Ovary (tissue), 9 donors: ENCODE measurements around the gene MICU2. TPM values are rescaled to one million over a fixed set of nuclear protein-coding genes. Genes with fewer than 3 reads are reported as not detected.
"Not testable (repeated sequence)": the region's sequence is repeated elsewhere in the genome, so short reads cannot be mapped to it uniquely, and the experiment has no call there.

Experiments
- DNase-seq, 5 donors: peaks; one replicate each; pipeline ENCODE4 v3.0.0-alpha.2; 2019 to 2020
- H3K27ac ChIP-seq, 2 donors: fragments of 200-600 bp; one replicate each; pipeline versions ENCODE4 v1.5.1 to v1.8.0; 2019 to 2022
- H3K27me3 ChIP-seq: fragments of 200-600 bp; one replicate; pipeline ENCODE4 v1.8.0; 2022
- H3K36me3 ChIP-seq: fragments of 200-600 bp; sonication (generic); one replicate; pipeline ENCODE4 v1.5.1; 2019
- H3K4me1 ChIP-seq: one replicate; pipeline ENCODE4 v1.8.1; 2013; ENCODE audit warnings: mild to moderate bottlenecking, moderate library complexity; ENCODE audit not compliant: insufficient read depth
- H3K4me3 ChIP-seq: fragments of 200-600 bp; sonication (generic); one replicate; pipeline ENCODE4 v1.5.1; 2017
- H3K9me3 ChIP-seq, 2 donors: fragments of 200-600 bp in 1 of 2; sonication (generic) in 1 of 2; one replicate each; pipeline versions ENCODE4 v1.5.1 to v1.8.1; 2013 to 2019; ENCODE audit warnings: mild to moderate bottlenecking in 1 of 2, moderate library complexity in 1 of 2
- CTCF ChIP-seq, 3 donors: fragments of 450-650 bp in 2 of 3; fragments of 200-600 bp in 1 of 3; IDR thresholded peaks; one replicate each; pipeline versions ENCODE4 v1.5.1 to v1.8.0; 2016 to 2022; ENCODE audit warnings: antibody characterized with exemption in 3 of 3, mild to moderate bottlenecking in 1 of 3
- EP300 ChIP-seq: sonication (generic); formaldehyde crosslinking; IDR thresholded peaks from one replicate; pipeline ENCODE4 v1.6.1; 2017; ENCODE audit warnings: antibody characterized with exemption
- POLR2A ChIP-seq: fragments of 450-650 bp; IDR thresholded peaks from one replicate; pipeline ENCODE4 v1.6.1; 2017; ENCODE audit warnings: antibody characterized with exemption, mild to moderate bottlenecking, moderate library complexity
- WGBS, 3 donors: extraction: QIAGEN DNeasy Blood & Tissue Kit in 1 of 3; methylation state at CpG; one replicate each; pipeline versions ENCODE4 v1.1.5 to v1.1.7; 2013 to 2017; 5-methylcytosine and 5-hydroxymethylcytosine counted together
- intact Hi-C, 4 donors: fragments of 100-400 bp; cut with DNase I; formaldehyde crosslinking; loops; one replicate each; pipeline versions ENCODE4 v1.11.0 to v1.15.1; 2022 to 2023
- polyA plus RNA-seq, 2 donors: library from polyadenylated mRNA; stranded (reverse); fragments of 200-250 nt in 1 of 2; fragments of 350-450 nt in 1 of 2; fragmentation: Illumina TruSeq in 1 of 2; extraction: RNeasy Lipid Tissue Mini Kit (QIAGEN cat#74804) in 1 of 2; gene quantifications; one replicate each; pipeline ENCODE4 v1.2.3, GENCODE V29; 2013 to 2014
- total RNA-seq, 7 donors: library from RNA; depleted of rRNA in 2 of 7; stranded (reverse); fragments of >200 nt in 2 of 7; fragmentation: NEBNext Ultra II Directional in 3 of 7; extraction: Animal tissue kit (Norgen Biotek cat#: 25700) in 3 of 7; gene quantifications; one replicate each; pipeline versions ENCODE4 v1.1.0 to v1.2.4, GENCODE V29; 2016 to 2023
- donor health status: DM: no; HTN: no; CAD: no; lungs with moderate emphysema.
- donor health status: DM: no; HTN: no; CAD: no.
- donor health status: Bipolar disorder and iron deficiency.
- donor health status: DM: yes; HTN: yes; CAD: no.
- donor health status: DM: no; HTN: no; CAD: no.
- donor health status: DM: yes; HTN: yes; CAD: no.

MICU2 gene
- total and polyA plus RNA-seq, 9 donors, result 23.2 to 82.1 (median 31.4) TPM

DNA sequence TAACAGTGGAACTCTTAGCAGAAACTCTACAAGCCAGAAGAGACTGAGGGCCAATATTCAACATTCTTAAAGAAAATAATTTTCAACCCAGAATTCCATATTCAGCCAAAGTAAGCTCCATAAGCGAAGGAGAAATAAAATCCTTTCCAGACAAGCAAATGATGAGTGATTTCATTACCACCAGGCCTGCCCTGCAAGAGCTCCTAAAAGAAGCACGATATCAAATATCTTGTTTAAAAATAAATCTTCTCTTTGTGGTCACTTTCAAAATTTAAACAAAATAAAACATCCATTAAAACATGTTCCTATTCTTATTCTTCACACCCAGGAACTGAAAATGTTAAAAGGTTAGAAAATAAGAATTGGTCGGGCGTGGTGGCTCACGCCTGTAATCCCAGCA lies 13.7 kb downstream of the MICU2 start:
- no peaks in the 10 kb centered on the region for H3K27me3 ChIP-seq
- no peak for DNase-seq
- TF ChIP-seq CTCF (IDR thresholded peaks at IDR 0.05) (no peak), POLR2A (no peak), EP300 (no peak)
- H3K4me1 ChIP-seq, result no peaks in the 10 kb centered on the region
- no peak overlapping the region for H3K4me3 ChIP-seq
- no peak overlapping the region for H3K27ac ChIP-seq
- intact Hi-C loops, result no loop called here
- H3K36me3 ChIP-seq, result no peaks in the 10 kb centered on the region
- WGBS, 3 donors, result 84 to 88% (median 86%) methylated on average over 5 of the region's 5 CpGs
- no peaks in the 10 kb centered on the region for H3K9me3 ChIP-seq

GRCh38 chr13:21589510-21589909 lies 14.5 kb downstream of the MICU2 start:
- not testable (repeated sequence) for H3K36me3 ChIP-seq
- WGBS, 3 donors, result 97 to 99% (median 98%) methylated on average over 6 of the region's 6 CpGs

GRCh38 chr13:21588411-21588810 lies 15.6 kb downstream of the MICU2 start:
- intact Hi-C loops, H3K9me3 ChIP-seq, DNase-seq, H3K36me3 ChIP-seq, H3K4me1 ChIP-seq, H3K27ac ChIP-seq, H3K4me3 ChIP-seq, H3K27me3 ChIP-seq: not testable (repeated sequence)
- 79 to 92% (median 83%) methylated on average over 5 of the region's 5 CpGs for WGBS, 3 donors

More at GRCh38 chr13:21589510-21589909, 14.5 kb downstream of the MICU2 start:
- H3K27ac ChIP-seq, H3K27me3 ChIP-seq, H3K9me3 ChIP-seq, intact Hi-C loops, H3K4me1 ChIP-seq, DNase-seq, H3K4me3 ChIP-seq: not testable (repeated sequence)

GRCh38 chr13:21584973-21585592 lies 18.9 kb downstream of the MICU2 start:
- WGBS, 3 donors, result 75 to 93% (median 85%) methylated on average over 1 of the region's 1 CpG
- intact Hi-C loops, result no loop called here

GRCh38 chr13:21583478-21583877 lies 20.5 kb downstream of the MICU2 start:
- H3K27me3 ChIP-seq, result no peaks in the 10 kb centered on the region
- H3K4me1 ChIP-seq, result no peaks in the 10 kb centered on the region
- intact Hi-C loops, result no loop called here
- H3K9me3 ChIP-seq, result no peaks in the 10 kb centered on the region
- H3K27ac ChIP-seq, result no peak overlapping the region
- TF ChIP-seq EP300, result no peak
- no peak overlapping the region for H3K4me3 ChIP-seq
- WGBS, 3 donors, result 58 to 68% (median 64%) methylated on average over 2 of the region's 2 CpGs
- DNase-seq, result no peak
- no peaks in the 10 kb centered on the region for H3K36me3 ChIP-seq

More at GRCh38 chr13:21584973-21585592, 18.9 kb downstream of the MICU2 start:
- H3K4me1 ChIP-seq, result no peaks in the 10 kb centered on the region
- H3K27ac ChIP-seq, result no peak overlapping the region
- DNase-seq, result no peak
- H3K9me3 ChIP-seq, result no peaks in the 10 kb centered on the region
- no peaks in the 10 kb centered on the region for H3K36me3 ChIP-seq
- no peaks in the 10 kb centered on the region for H3K27me3 ChIP-seq
- H3K4me3 ChIP-seq, result no peak overlapping the region
- TF ChIP-seq CTCF (IDR thresholded peaks at IDR 0.05) (no peak), POLR2A (no peak), EP300 (no peak)

DNA sequence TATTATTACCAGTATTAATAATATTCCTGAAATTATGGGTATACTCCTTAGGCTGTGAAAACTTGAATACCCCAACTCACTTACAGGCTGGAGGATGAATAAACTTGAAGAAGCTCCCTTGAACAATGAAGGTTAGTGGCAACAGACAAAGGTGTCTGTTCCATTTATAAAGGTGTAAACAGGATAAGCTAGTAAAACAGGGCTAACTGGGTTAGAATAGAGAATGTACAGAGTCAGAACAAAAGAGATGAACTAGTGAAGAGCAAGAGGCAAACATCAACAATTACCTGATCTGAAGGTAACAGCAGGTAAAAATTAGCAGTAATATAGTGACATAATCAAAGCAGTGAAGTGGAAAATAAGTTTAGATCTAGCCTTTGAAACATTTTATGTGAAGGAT lies 23.2 kb downstream of the MICU2 start:
- Histone ChIP-seq H3K4me1 (no peaks in the 10 kb centered on the region), H3K9me3 (no peaks in the 10 kb centered on the region), H3K27me3 (no peaks in the 10 kb centered on the region), H3K27ac (no peak overlapping the region), H3K4me3 (no peak overlapping the region), H3K36me3 (no peaks in the 10 kb centered on the region)
- intact Hi-C loops, result no loop called here
- TF ChIP-seq POLR2A (no peak), CTCF (IDR thresholded peaks at IDR 0.05) (no peak), EP300 (no peak)
- DNase-seq, result no peak
